OCI-LY3 (cell line): Measurements from ENCODE around the gene SCARF1.

Experiments
- EZH2phosphoT487 ChIP-seq: fragments of 200-600 bp; shearing (Covaris generic); IDR thresholded peaks from 2 replicates; pipeline ENCODE4 v1.6.1; 2018; ENCODE audit warnings: antibody characterized with exemption, mixed run types, low read depth
- TF ChIP-seq, protein P1 (sequence below): fragments of 200-600, 300-600 bp; sonication (generic); IDR thresholded peaks from 2 replicates; pipeline ENCODE4 v1.5.1; 2014; ENCODE audit warnings: antibody characterized with exemption, low read length, low read depth

DNA sequence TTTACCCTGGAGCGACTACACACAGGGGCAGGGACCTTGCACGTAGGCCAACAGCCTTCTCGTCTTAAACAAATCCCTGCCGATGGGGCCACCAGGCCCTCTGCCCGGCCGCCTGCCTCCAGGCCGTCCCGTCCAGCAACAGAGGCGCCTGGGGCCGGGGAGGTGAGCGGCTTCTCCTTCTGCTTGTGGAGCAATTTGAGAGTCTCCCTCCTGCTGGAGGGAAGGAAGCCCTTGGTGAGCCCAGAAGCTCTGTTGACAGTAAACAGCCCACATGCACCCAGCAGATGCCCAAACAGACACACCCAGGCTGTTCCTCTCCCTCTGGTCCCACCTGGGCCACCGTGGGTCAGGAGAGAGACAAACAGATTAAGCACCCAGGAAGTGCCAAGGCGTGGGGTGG, 25.0 kb downstream of the SCARF1 start:
- TF ChIP-seq, protein P1, sequence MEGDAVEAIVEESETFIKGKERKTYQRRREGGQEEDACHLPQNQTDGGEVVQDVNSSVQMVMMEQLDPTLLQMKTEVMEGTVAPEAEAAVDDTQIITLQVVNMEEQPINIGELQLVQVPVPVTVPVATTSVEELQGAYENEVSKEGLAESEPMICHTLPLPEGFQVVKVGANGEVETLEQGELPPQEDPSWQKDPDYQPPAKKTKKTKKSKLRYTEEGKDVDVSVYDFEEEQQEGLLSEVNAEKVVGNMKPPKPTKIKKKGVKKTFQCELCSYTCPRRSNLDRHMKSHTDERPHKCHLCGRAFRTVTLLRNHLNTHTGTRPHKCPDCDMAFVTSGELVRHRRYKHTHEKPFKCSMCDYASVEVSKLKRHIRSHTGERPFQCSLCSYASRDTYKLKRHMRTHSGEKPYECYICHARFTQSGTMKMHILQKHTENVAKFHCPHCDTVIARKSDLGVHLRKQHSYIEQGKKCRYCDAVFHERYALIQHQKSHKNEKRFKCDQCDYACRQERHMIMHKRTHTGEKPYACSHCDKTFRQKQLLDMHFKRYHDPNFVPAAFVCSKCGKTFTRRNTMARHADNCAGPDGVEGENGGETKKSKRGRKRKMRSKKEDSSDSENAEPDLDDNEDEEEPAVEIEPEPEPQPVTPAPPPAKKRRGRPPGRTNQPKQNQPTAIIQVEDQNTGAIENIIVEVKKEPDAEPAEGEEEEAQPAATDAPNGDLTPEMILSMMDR = no peak
- no peak for TF ChIP-seq EZH2phosphoT487
